GM19438 (cell line): ENCODE data around the gene CENPF.
A peak's percentile ranks its signal among the peaks of the same experiment; 100 is the strongest.
"Not testable (repeated sequence)": the region's sequence is repeated elsewhere in the genome, so short reads cannot be mapped to it uniquely, and the experiment has no call there.

Experiments used
- ATAC-seq: cut with Tn5 transposase; IDR thresholded peaks from one replicate; pipeline ENCODE4 v1.9.1; 2021; ENCODE audit warnings: low read depth; ENCODE audit not compliant: unreplicated experiment

CENPF gene

GRCh38 chr1:214582289-214582891 lies 20.6 kb upstream of the CENPF start:
- ATAC-seq: no peak

GRCh38 chr1:214583113-214583512 lies 19.9 kb upstream of the CENPF start:
- no peak for ATAC-seq

GRCh38 chr1:214583824-214584554 lies 19.0 kb upstream of the CENPF start:
- no peak for ATAC-seq

- peak; percentile 81 for ATAC-seq
Measured at GRCh38 chr1:214584805-214585766, 17.9 kb upstream of the CENPF start.

- ATAC-seq: no peak
Measured at GRCh38 chr1:214586621-214587020, 16.4 kb upstream of the CENPF start.

- no peak for ATAC-seq
Measured at GRCh38 chr1:214587165-214587564, 15.8 kb upstream of the CENPF start.

GRCh38 chr1:214588963-214589597 lies 13.9 kb upstream of the CENPF start:
- no peak for ATAC-seq

GRCh38 chr1:214590696-214591095 lies 12.3 kb upstream of the CENPF start:
- no peak for ATAC-seq

GRCh38 chr1:214591918-214592317 lies 11.1 kb upstream of the CENPF start:
- not testable (repeated sequence) for ATAC-seq

GRCh38 chr1:214593158-214593557 lies 9.8 kb upstream of the CENPF start:
- ATAC-seq: no peak

- no peak for ATAC-seq
Measured at GRCh38 chr1:214603819-214604252, 841 bp downstream of the CENPF start.

- ATAC-seq: no peak
Measured at GRCh38 chr1:214604523-214604922, 1.5 kb downstream of the CENPF start.

- not testable (repeated sequence) for ATAC-seq
Measured at GRCh38 chr1:214605484-214605883, 2.5 kb downstream of the CENPF start.

GRCh38 chr1:214605933-214606925 lies 3.2 kb downstream of the CENPF start:
- ATAC-seq: not testable (repeated sequence)

GRCh38 chr1:214607492-214608215 lies 4.7 kb downstream of the CENPF start:
- ATAC-seq: not testable (repeated sequence)

- ATAC-seq: not testable (repeated sequence)
Measured at GRCh38 chr1:214608216-214608783, 5.3 kb downstream of the CENPF start.

GRCh38 chr1:214608817-214609216 lies 5.8 kb downstream of the CENPF start:
- not testable (repeated sequence) for ATAC-seq

- ATAC-seq: no peak
Measured at GRCh38 chr1:214609692-214610091, 6.7 kb downstream of the CENPF start.
